SK-N-MC (cell line): Measurements from ENCODE around the gene IMP3.

Experiments
- EZH2 ChIP-seq: fragments of 200-600 bp; sonication (generic); IDR thresholded peaks from one replicate; pipeline ENCODE4 v1.6.1; 2017; ENCODE audit warnings: antibody characterized with exemption
- FOXP2 ChIP-seq: optimal IDR thresholded peaks from 2 replicates; pipeline ENCODE3; 2011; ENCODE audit warnings: mild to moderate bottlenecking, moderate library complexity; ENCODE audit not compliant: insufficient read depth; ENCODE audit errors: extremely low read length, control extremely low read depth
- POLR2AphosphoS5 ChIP-seq: IDR thresholded peaks from 2 replicates; pipeline ENCODE4 v1.6.1; 2012; ENCODE audit warnings: mild to moderate bottlenecking, low read depth, low read length, borderline replicate concordance

DNA sequence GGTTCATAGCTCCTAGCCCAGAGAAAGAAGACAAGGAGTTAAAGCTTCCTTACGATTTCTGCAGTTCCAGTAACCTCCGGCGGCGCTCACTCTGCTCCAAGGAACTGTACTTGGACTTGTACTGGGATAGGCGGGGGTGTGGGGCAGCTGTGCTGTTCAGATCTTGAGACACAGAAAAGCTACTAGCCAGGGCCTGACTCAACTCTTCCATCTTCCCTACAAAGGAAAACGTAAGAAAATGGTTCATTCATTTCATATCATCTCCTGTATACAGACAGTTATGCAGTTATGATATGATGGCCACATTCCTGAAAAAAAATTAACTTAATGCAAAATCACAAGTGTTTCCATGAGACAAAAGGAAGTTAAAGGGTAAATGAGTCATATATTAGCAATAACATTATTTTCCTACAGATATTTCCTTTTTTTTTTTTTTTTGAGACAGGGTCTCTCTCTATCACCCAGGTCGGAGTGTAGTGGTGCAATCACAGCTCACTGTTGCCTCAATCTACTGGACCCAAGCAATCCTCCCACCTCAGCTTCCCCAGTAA is 19.1 kb downstream of the IMP3 start:
- no peak for TF ChIP-seq POLR2AphosphoS5
- TF ChIP-seq EZH2 = no peak
- TF ChIP-seq FOXP2 = no peak
